ENCODE results near the gene TPCN2.

GRCh38 chr11:69097263-69097662 lies 48.5 kb downstream of the TPCN2 start:
- TF ChIP-seq CTCF (IDR thresholded peaks at IDR 0.05) (no peak), POLR2A (IDR thresholded peaks at IDR 0.05) (no peak)
